Measurements from ENCODE around the gene GPR156.

- TF ChIP-seq EZH2 (IDR thresholded peaks at IDR 0.05; ENCODE audit: borderline replicate concordance, low read length) (no peak), CTCF (conservative IDR thresholded peaks at IDR 0.05 in 1 of 2, IDR thresholded peaks at IDR 0.05 in 1 of 2; ENCODE audit: extremely low read depth in 1 of 2, insufficient read depth in 1 of 2, low read depth in 1 of 2, low read length in 2 of 2) (no peak)
Measured at GRCh38 chr3:120130656-120131055, 154.4 kb downstream of the GPR156 start.

Data from mammary epithelial cell (primary cell).